Osteocyte (in vitro differentiated cells): ENCODE data around the gene NEK7. TPM values are rescaled to one million over a fixed set of nuclear protein-coding genes. Genes with fewer than 3 reads are reported as not detected.
A peak's percentile ranks its signal among the peaks of the same experiment; 100 is the strongest.

Experiments used
- DNase-seq: peaks from one replicate; pipeline ENCODE4 v3.0.0; 2021; ENCODE audit warnings: mixed read lengths; ENCODE audit not compliant: unreplicated experiment; ENCODE audit errors: extremely low spot score
- H3K27ac Mint-ChIP-seq: one replicate; pipeline ENCODE4 v1.8.0; 2021; ENCODE audit warnings: mild to moderate bottlenecking, mixed read lengths; ENCODE audit not compliant: unreplicated experiment
- H3K27me3 Mint-ChIP-seq: one replicate; pipeline ENCODE4 v1.8.0; 2021; ENCODE audit warnings: mixed read lengths; ENCODE audit not compliant: unreplicated experiment
- H3K36me3 Mint-ChIP-seq: one replicate; pipeline ENCODE4 v1.8.0; 2021; ENCODE audit warnings: mixed read lengths; ENCODE audit not compliant: unreplicated experiment
- H3K4me1 Mint-ChIP-seq: one replicate; pipeline ENCODE4 v1.8.0; 2021; ENCODE audit warnings: mixed read lengths; ENCODE audit not compliant: unreplicated experiment
- H3K4me3 Mint-ChIP-seq: one replicate; pipeline ENCODE4 v1.8.0; 2021; ENCODE audit warnings: mild to moderate bottlenecking, moderate library complexity, mixed read lengths; ENCODE audit not compliant: unreplicated experiment
- H3K9me3 Mint-ChIP-seq: one replicate; pipeline ENCODE4 v1.8.0; 2021; ENCODE audit warnings: mixed read lengths; ENCODE audit not compliant: unreplicated experiment
- total RNA-seq: library from RNA; stranded (reverse); gene quantifications from 2 replicates; pipeline ENCODE4 v1.2.1, GENCODE V29; 2021
- TF ChIP-seq, protein P1 (sequence below): fragments of 200-600 bp; sonication (generic); IDR thresholded peaks from 2 replicates; pipeline ENCODE4 v1.5.0; 2021; ENCODE audit warnings: antibody characterized with exemption, mild to moderate bottlenecking, moderate library complexity

Gene NEK7
- total RNA-seq, 1 donor from 2014 or later, result 61.6 TPM

DNA sequence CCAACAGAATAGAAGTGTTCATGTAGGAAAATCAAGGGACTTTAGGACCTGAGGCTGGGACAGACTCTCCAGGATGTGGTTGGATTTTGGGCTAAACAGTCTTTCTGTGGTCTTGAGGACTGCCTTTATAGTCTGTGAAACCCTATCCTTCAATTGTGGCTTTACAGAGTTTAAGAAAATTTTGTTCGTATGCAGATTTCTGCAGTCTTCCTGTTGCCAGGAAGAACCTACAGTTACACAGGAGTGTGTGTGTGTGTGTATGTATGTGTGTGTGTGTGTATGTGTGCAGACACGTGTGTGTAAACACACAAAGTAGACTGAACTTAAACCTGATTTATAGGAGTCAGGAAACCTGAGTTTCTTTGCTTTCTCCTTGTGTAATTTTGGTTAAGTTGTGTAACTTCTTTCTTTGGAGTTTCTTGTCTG, 22.8 kb downstream of the NEK7 start:
- TF ChIP-seq, protein P1, sequence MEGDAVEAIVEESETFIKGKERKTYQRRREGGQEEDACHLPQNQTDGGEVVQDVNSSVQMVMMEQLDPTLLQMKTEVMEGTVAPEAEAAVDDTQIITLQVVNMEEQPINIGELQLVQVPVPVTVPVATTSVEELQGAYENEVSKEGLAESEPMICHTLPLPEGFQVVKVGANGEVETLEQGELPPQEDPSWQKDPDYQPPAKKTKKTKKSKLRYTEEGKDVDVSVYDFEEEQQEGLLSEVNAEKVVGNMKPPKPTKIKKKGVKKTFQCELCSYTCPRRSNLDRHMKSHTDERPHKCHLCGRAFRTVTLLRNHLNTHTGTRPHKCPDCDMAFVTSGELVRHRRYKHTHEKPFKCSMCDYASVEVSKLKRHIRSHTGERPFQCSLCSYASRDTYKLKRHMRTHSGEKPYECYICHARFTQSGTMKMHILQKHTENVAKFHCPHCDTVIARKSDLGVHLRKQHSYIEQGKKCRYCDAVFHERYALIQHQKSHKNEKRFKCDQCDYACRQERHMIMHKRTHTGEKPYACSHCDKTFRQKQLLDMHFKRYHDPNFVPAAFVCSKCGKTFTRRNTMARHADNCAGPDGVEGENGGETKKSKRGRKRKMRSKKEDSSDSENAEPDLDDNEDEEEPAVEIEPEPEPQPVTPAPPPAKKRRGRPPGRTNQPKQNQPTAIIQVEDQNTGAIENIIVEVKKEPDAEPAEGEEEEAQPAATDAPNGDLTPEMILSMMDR, result no peak
- no peaks in the 10 kb centered on the region for H3K9me3 Mint-ChIP-seq
- no peaks in the 10 kb centered on the region for H3K36me3 Mint-ChIP-seq
- no peaks in the 10 kb centered on the region for H3K27me3 Mint-ChIP-seq
- no peak overlapping the region for H3K4me3 Mint-ChIP-seq
- DNase-seq, result no peak
- peaks cover 51% of the 10 kb centered on the region for H3K4me1 Mint-ChIP-seq
- peak overlapping the region; percentile 57 for H3K27ac Mint-ChIP-seq

DNA sequence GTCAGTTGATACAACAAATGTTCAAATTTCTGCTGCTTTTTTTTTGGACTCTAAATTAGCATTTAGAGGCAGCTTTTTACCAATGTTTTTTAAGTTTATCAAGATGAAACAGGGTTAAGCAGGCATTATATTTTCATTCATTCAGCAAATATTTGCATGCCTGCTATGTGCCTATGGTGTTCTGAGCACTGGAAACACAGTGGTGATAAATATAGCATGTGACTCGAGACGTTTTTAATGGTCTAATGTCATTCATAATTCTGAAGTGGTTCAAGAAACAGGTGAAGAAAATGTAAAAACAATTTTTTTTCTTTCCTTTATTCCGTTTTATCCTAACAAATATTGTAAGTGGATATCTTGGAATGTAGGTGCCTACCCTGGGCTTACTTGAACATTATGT, 26.8 kb downstream of the NEK7 start:
- Mint-ChIP-seq H3K27me3 (no peaks in the 10 kb centered on the region), H3K9me3 (no peaks in the 10 kb centered on the region), H3K4me3 (no peak overlapping the region), H3K36me3 (no peaks in the 10 kb centered on the region), H3K27ac (no peak overlapping the region), H3K4me1 (peaks cover 31% of the 10 kb centered on the region)
- no peak for DNase-seq
- TF ChIP-seq, protein P1, result no peak

DNA sequence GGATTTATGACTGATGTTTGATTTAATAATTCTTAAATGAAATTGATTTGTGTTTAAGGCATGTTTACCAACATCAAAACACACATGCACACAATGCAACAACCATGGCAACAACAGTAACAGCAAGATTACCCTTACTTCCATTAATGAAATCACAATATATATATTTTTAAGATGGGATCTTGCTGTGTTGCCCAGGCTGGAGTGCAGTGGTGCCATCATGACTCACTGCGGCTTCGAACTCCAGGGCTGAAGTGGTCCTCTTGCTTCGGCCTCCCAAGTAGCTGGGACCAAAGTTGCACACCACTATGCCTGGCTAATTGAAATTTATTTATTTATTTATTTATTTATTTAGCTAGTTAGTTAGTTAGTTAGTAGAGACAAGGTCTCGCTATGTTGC, 27.7 kb downstream of the NEK7 start:
- H3K36me3 Mint-ChIP-seq, result no peaks in the 10 kb centered on the region
- H3K27ac Mint-ChIP-seq, result no peak overlapping the region
- peaks cover 24% of the 10 kb centered on the region for H3K4me1 Mint-ChIP-seq
- TF ChIP-seq, protein P1, result no peak
- no peaks in the 10 kb centered on the region for H3K27me3 Mint-ChIP-seq
- no peak overlapping the region for H3K4me3 Mint-ChIP-seq
- no peaks in the 10 kb centered on the region for H3K9me3 Mint-ChIP-seq
- no peak for DNase-seq

DNA sequence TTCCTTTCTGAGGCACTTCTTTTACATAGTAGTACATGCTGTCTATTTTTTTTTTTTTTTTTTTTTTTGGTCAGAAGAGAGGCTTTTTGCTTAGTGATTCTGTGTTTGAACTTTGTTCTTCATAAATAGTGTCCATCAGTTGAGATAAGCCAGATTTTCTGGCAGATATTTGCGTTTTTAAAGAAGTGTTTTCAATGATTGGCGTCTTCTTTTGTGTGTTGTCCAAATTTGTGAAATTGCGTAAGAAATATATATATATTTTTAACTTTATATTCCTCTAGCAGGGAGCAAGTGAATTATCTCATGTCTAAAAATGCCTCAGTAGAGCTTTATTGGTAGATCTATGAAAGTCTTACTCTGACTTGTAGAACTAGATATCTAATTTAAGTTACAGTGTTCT, 28.3 kb downstream of the NEK7 start:
- TF ChIP-seq, protein P1, result no peak
- no peaks in the 10 kb centered on the region for H3K27me3 Mint-ChIP-seq
- H3K9me3 Mint-ChIP-seq, result no peaks in the 10 kb centered on the region
- H3K4me1 Mint-ChIP-seq, result peaks cover 17% of the 10 kb centered on the region
- H3K27ac Mint-ChIP-seq, result no peak overlapping the region
- H3K36me3 Mint-ChIP-seq, result no peaks in the 10 kb centered on the region
- no peak for DNase-seq
- H3K4me3 Mint-ChIP-seq, result no peak overlapping the region

DNA sequence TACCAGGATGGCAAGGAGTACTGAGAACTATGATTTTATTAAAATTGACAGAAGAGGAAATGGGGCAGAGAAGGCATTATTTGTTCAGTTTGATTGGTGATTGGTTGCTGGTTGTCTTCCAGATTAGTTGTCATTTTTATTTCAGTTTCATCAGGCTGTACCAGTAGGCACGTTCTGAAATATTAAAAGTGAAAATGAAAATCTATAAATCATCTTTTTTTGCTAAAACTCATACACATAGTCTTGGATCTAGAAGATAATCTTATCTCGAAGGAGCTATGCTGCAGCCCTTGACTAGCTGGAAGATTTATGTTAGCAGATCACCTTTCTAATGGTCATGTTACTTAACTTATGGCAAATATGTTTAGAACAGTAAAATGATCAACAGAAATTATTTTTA, 29.0 kb downstream of the NEK7 start:
- Mint-ChIP-seq H3K36me3 (no peaks in the 10 kb centered on the region), H3K27ac (no peak overlapping the region), H3K4me1 (peaks cover 18% of the 10 kb centered on the region), H3K4me3 (no peak overlapping the region), H3K9me3 (no peaks in the 10 kb centered on the region), H3K27me3 (no peaks in the 10 kb centered on the region)
- TF ChIP-seq, protein P1, result no peak
- DNase-seq, result no peak
